Lung (tissue), 12 donors: ENCODE measurements around the gene POLDIP3. TPM values are rescaled to one million over a fixed set of nuclear protein-coding genes. Genes with fewer than 3 reads are reported as not detected.
A peak's percentile ranks its signal among the peaks of the same experiment; 100 is the strongest.

ENCODE experiments used
- ATAC-seq: fragments of 200-7000 bp; cut with Tn5 transposase; one replicate; pipeline ENCODE4 v1.9.1; 2020; ENCODE audit warnings: moderate number of reproducible peaks; ENCODE audit not compliant: insufficient read depth, low FRiP score
- DNase-seq, 3 donors: peaks; one replicate each; pipeline ENCODE4 v3.0.0-alpha.2; 2013 to 2017
- H3K27ac ChIP-seq, 2 donors: one replicate each; pipeline ENCODE4 v1.5.1; 2013; ENCODE audit warnings: mild to moderate bottlenecking in 2 of 2, moderate library complexity in 2 of 2, control low read depth in 1 of 2, inconsistent platforms in 1 of 2, low read depth in 1 of 2, low read length in 1 of 2
- H3K27me3 ChIP-seq, 3 donors: one replicate each; pipeline ENCODE4 v1.5.1; 2013; ENCODE audit warnings: low read length in 2 of 3; ENCODE audit not compliant: control insufficient read depth in 3 of 3, insufficient read depth in 3 of 3
- H3K36me3 ChIP-seq, 4 donors: one replicate each; pipeline ENCODE4 v1.5.1; 2013; ENCODE audit warnings: low read length in 4 of 4, mild to moderate bottlenecking in 1 of 4, moderate library complexity in 1 of 4; ENCODE audit not compliant: control insufficient read depth in 4 of 4, insufficient read depth in 4 of 4
- H3K4me1 ChIP-seq, 5 donors: one replicate each; pipeline ENCODE4 v1.5.1; 2013; ENCODE audit warnings: low read length in 5 of 5, mild to moderate bottlenecking in 2 of 5, moderate library complexity in 1 of 5; ENCODE audit not compliant: control insufficient read depth in 5 of 5, insufficient read depth in 5 of 5
- H3K4me3 ChIP-seq: one replicate; pipeline ENCODE4 v1.5.1; 2013; ENCODE audit warnings: mild to moderate bottlenecking, control low read depth, moderate library complexity
- H3K9ac ChIP-seq, 2 donors: one replicate each; pipeline ENCODE4 v1.5.1; 2013; ENCODE audit warnings: low read length in 2 of 2, control low read depth in 1 of 2; ENCODE audit not compliant: insufficient read depth in 1 of 2
- H3K9me3 ChIP-seq, 4 donors: one replicate each; pipeline ENCODE4 v1.5.1; 2013; ENCODE audit warnings: low read length in 3 of 4, mild to moderate bottlenecking in 1 of 4, moderate library complexity in 1 of 4; ENCODE audit not compliant: control insufficient read depth in 4 of 4, insufficient read depth in 3 of 4
- WGBS, 2 donors: extraction: QIAGEN DNeasy Blood & Tissue Kit; methylation state at CpG; one replicate each; pipeline ENCODE4 v1.1.7; 2013; 5-methylcytosine and 5-hydroxymethylcytosine counted together
- polyA plus RNA-seq, 2 donors: library from polyadenylated mRNA; stranded (reverse); fragments of 200-250 nt; gene quantifications; one replicate each; pipeline ENCODE4 v1.2.1, GENCODE V29; 2013
- total RNA-seq, 2 donors: library from RNA; depleted of rRNA in 1 of 2; stranded (reverse); fragments of >200 nt in 1 of 2; gene quantifications; one replicate each; pipeline ENCODE4 v1.2.1, GENCODE V29; 2014 to 2021
- TF ChIP-seq, protein P1 (sequence below): IDR thresholded peaks from 2 replicates; pipeline ENCODE4 v1.5.1; 2012; ENCODE audit warnings: mild to moderate bottlenecking; ENCODE audit errors: control extremely low read depth, extremely low read depth
- donor health status: control.
- donor health status: control.
- donor health status: Bipolar disorder and iron deficiency.
- donor health status: healthy.
- donor health status: DM: yes; HTN: yes; CAD: no.

Gene POLDIP3
- total and polyA plus RNA-seq, 4 donors, result 20.5 to 62.1 (median 42.7) TPM

DNA sequence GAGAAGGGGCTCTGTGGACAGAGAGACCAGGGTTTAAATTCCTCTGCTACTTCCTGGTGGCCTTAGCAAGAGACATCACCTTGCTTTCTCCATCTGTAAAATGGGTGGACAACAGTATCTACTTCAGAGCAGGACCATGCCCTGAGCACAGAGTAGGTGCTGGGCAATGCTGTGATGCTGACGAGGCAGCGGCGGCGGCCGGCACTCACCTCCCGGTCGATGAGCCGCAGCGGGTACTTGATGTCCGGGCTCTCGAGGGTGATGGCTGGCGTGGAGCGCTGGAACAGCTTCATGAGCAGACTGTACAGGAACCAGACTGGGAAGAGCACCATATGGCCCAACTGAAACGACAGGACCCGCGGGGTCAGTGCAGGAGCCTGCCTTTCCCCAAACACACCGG, 21.8 kb upstream of the POLDIP3 start:
- 95 to 96% methylated on average over 14 to 17 of the region's 17 CpGs for WGBS, 2 donors
- Histone ChIP-seq H3K9me3 (no peaks in the 10 kb centered on the region), H3K27ac (no peak overlapping the region), H3K9ac (no peak overlapping the region), H3K27me3 (no peaks in the 10 kb centered on the region), H3K4me1 (peaks cover 0 to 8% (median 0%) of the 10 kb centered on the region in 5 donors), H3K4me3 (no peak overlapping the region), H3K36me3 (peaks cover 0 to 24% (median 11%) of the 10 kb centered on the region in 4 donors)
- peak in 1 of 3 donors; percentile 6 for DNase-seq
- TF ChIP-seq, protein P1, sequence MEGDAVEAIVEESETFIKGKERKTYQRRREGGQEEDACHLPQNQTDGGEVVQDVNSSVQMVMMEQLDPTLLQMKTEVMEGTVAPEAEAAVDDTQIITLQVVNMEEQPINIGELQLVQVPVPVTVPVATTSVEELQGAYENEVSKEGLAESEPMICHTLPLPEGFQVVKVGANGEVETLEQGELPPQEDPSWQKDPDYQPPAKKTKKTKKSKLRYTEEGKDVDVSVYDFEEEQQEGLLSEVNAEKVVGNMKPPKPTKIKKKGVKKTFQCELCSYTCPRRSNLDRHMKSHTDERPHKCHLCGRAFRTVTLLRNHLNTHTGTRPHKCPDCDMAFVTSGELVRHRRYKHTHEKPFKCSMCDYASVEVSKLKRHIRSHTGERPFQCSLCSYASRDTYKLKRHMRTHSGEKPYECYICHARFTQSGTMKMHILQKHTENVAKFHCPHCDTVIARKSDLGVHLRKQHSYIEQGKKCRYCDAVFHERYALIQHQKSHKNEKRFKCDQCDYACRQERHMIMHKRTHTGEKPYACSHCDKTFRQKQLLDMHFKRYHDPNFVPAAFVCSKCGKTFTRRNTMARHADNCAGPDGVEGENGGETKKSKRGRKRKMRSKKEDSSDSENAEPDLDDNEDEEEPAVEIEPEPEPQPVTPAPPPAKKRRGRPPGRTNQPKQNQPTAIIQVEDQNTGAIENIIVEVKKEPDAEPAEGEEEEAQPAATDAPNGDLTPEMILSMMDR, result no peak
- ATAC-seq, result no peak

DNA sequence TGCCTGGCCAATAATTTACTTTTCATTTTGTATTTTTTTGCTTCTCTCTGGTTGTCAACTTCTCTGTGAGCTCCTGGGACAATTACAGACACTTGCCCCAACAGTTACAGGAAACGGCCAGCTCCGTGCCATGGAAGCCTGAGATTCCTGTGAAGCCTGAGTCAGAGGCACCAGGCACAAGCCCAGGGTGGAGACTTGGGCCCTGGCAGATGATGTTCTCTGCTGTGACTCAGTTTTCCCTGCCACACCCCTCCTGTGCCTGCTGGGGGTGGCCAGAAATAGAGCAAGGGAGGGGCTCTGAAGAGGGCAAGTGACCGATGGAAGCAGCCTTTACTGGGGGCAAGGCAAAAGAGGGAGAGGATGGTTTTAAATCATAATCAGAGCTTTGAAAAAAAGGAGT, 20.8 kb upstream of the POLDIP3 start:
- peak; percentile 80 for ATAC-seq
- H3K4me3 ChIP-seq, result no peak overlapping the region
- no peaks in the 10 kb centered on the region for H3K27me3 ChIP-seq
- H3K9ac ChIP-seq, result no peak overlapping the region
- H3K36me3 ChIP-seq, result peaks cover 0 to 34% (median 18%) of the 10 kb centered on the region in 4 donors
- no peaks in the 10 kb centered on the region for H3K9me3 ChIP-seq
- DNase-seq, result peak in 1 of 3 donors; percentile 6
- peak overlapping the region in 1 of 2 donors; percentile 60 for H3K27ac ChIP-seq
- 55 to 84% methylated on average over 3 of the region's 3 CpGs for WGBS, 2 donors
- H3K4me1 ChIP-seq, result peaks cover 0 to 8% (median 0%) of the 10 kb centered on the region in 5 donors
- TF ChIP-seq, protein P1, result no peak

DNA sequence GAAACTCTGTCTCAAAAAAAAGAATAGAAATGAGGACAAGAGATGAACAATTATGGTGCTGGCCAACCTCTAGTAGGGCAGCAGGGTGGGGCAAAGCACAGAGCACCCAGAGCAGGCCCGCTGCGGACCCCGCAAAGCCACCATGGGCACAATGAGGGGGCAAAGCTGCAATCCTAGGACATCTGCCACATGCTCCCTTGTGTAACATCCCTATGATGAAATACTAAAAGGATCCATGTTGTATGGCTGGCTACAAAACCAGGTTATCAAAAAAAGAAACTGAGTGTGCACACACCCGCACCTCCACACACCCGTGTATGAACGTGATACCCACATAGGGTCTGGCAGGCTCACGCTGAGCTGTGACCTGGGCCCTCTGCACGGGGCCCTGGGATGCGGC, 18.3 kb upstream of the POLDIP3 start:
- no peaks in the 10 kb centered on the region for H3K27me3 ChIP-seq
- H3K27ac ChIP-seq, result peak overlapping the region in 1 of 2 donors; percentile 6
- H3K4me3 ChIP-seq, result no peak overlapping the region
- no peak overlapping the region for H3K9ac ChIP-seq
- H3K9me3 ChIP-seq, result no peaks in the 10 kb centered on the region
- TF ChIP-seq, protein P1, result no peak
- ATAC-seq (no peak), DNase-seq (no peak)
- H3K36me3 ChIP-seq, result peaks cover 0 to 58% (median 28%) of the 10 kb centered on the region in 4 donors
- H3K4me1 ChIP-seq, result peaks cover 0 to 8% (median 0%) of the 10 kb centered on the region in 5 donors
- WGBS, 2 donors, result 67 to 92% methylated on average over 9 of the region's 9 CpGs

DNA sequence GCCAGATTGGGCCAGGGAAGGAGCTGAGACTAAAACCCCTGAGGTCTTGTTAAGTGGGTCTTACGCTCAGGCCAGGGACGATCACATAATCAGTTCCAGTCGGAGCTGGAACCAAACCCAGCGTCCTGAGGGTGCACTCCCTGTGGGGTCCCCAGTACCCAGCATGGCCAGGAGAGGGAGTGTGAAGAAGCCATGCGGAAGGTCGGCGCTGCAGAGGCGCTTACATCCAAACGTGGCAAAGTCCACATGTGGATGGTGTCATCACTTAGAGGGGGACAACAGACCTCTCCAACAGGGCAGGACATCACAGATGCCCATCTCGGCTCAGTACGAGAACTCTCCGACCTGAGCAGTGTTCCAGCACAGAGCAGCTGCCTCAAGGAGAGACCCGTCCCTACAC, 17.4 kb upstream of the POLDIP3 start:
- H3K27me3 ChIP-seq, result no peaks in the 10 kb centered on the region
- no peak for ATAC-seq
- TF ChIP-seq, protein P1, result no peak
- no peaks in the 10 kb centered on the region for H3K9me3 ChIP-seq
- H3K27ac ChIP-seq, result no peak overlapping the region
- H3K4me1 ChIP-seq, result peaks cover 0 to 5% (median 0%) of the 10 kb centered on the region in 5 donors
- no peak overlapping the region for H3K4me3 ChIP-seq
- no peak overlapping the region for H3K9ac ChIP-seq
- 88 to 91% methylated on average over 13 of the region's 13 CpGs for WGBS, 2 donors
- H3K36me3 ChIP-seq, result peaks cover 0 to 63% (median 30%) of the 10 kb centered on the region in 4 donors
- DNase-seq, result no peak
